ENCODE data around the gene SBK2.

Gene SBK2

GRCh38 chr19:55487924-55488687 lies 48.8 kb downstream of the SBK2 start, which contains the start of gene SSC5D:
SSC5D (plus strand) TSS chr19:55488436; CDS start chr19:55488590, 154 bp downstream.
- peak within 1 kb of the TSS; percentile 31 to 83 (median 78) for H3K9ac ChIP-seq
- TF ChIP-seq Cebpa-rat (IDR thresholded peaks at IDR 0.05), result no peak
- no peaks in the 10 kb centered on the region for H3K27me3 ChIP-seq
- H3K9me3 ChIP-seq (replicated peaks in 1 of 11), result no peaks in the 10 kb centered on the region
- peak within 1 kb of the TSS in 2 of 10 experiments; percentile 16 to 79; a peak in 1 of 20 replicates for H3K4me3 ChIP-seq
- H4K20me1 ChIP-seq, result peaks cover 0 to 29% (median 0%) of the 10 kb centered on the region in 11 experiments; a peak in 9 of 22 replicates
- H3K4me1 ChIP-seq, result peaks cover 50 to 78% (median 62%) of the 10 kb centered on the region in 10 experiments
- H3K36me3 ChIP-seq, result peaks cover 0 to 9% (median 5%) of the 10 kb centered on the region in 11 experiments; a peak in 12 of 22 replicates
- peak within 1 kb of the TSS; percentile 8 to 80 (median 61); a peak in 21 of 22 replicates for H3K27ac ChIP-seq
- H3K4me2 ChIP-seq, result peak within 1 kb of the TSS; percentile 89 to 100 (median 96)

- Histone ChIP-seq H4K20me1 (peaks cover 0 to 35% (median 0%) of the 10 kb centered on the region in 11 experiments; a peak in 9 of 22 replicates), H3K27ac (peak overlapping the region; percentile 8 to 80 (median 61); a peak in 21 of 22 replicates), H3K4me1 (peaks cover 51 to 78% (median 64%) of the 10 kb centered on the region in 10 experiments), H3K36me3 (peaks cover 0 to 17% (median 11%) of the 10 kb centered on the region in 11 experiments; a peak in 15 of 22 replicates), H3K27me3 (no peaks in the 10 kb centered on the region), H3K4me3 (peak overlapping the region in 2 of 10 experiments; percentile 16 to 79; a peak in 2 of 20 replicates), H3K9ac (peak overlapping the region; percentile 31 to 83 (median 78)), H3K4me2 (peak overlapping the region; percentile 89 to 100 (median 96)), H3K9me3 (replicated peaks in 1 of 11) (no peaks in the 10 kb centered on the region)
- TF ChIP-seq Cebpa-rat (IDR thresholded peaks at IDR 0.05), result no peak
Measured at GRCh38 chr19:55486971-55487923, 49.7 kb downstream of the SBK2 start.

DNA sequence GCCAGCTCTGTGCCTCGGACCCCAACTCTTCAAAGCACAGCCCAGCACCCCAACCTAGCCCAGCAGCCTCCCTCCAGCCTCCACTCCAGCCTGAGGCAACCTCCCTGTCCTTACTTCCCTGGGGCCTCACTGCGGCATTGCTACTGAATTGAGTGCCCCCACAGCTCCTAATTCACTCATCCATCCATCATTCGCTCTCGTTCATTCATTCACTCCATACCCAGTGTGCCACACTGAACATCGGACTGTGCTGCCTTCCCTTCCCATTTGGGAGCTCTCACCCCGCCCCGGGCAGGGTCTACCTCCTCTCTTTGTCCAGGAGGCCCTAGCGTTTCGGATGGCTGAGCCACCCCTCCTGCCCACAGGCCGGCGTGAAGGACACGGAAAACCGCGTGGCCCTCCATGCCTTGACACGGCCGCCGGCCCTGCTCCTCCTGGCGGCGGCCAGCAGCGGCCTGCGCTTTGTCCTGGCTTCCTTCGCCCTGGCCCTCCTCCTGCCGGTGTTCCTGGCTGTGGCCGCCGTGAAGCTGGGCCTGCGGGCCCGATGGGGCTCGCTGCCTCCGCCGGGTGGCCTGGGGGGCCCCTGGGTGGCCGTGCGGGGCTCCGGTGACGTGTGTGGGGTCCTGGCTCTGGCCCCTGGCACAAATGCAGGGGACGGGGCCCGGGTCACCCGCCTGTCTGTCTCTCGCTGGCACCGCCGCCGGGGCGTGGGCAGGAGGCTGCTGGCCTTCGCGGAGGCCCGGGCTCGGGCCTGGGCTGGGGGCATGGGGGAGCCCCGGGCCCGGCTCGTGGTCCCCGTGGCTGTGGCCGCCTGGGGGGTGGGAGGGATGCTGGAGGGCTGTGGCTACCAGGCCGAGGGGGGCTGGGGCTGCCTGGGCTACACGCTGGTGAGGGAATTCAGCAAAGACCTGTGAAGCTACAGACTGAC lies 50.6 kb downstream of the SBK2 start:
- H3K27ac ChIP-seq, result peak overlapping the region in 10 of 11 experiments; percentile 38 to 80 (median 64); a peak in 18 of 22 replicates
- peaks cover 51 to 72% (median 62%) of the 10 kb centered on the region in 10 experiments for H3K4me1 ChIP-seq
- no peaks in the 10 kb centered on the region for H3K27me3 ChIP-seq

DNA sequence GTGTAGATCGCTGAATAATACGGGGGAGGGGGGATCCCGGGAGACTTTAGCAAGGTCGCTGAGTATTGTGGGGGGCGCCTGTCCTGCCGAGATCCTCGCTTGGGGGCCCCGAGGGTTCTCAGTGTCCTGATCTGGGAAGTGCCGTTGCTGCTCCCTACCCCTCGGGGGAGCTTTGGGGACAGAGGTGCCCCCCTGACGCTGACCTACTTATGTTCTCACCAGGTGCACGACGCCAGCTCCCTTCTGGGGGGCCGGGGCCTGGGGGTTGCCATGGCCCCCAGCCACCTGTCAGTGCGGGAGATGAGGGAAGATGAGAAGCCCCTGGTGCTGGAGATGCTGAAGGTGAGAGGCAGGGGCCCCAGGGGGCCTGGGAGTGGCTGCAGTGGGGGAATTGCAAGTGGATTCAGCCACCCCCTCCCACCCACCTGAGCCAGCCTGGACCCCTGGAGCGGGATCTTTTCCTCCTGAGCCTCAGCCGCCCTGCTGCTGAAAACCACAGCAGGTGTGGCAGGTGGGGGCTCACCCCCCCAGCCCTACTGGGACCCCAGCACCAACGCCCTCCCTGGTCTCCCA lies 51.4 kb downstream of the SBK2 start:
- Histone ChIP-seq H3K36me3 (peaks cover 4 to 31% (median 12%) of the 10 kb centered on the region in 11 experiments; a peak in 15 of 22 replicates), H3K27ac (peak overlapping the region; percentile 62 to 80 (median 72)), H3K4me1 (peaks cover 51 to 66% (median 59%) of the 10 kb centered on the region in 10 experiments), H3K9ac (peak overlapping the region; percentile 71 to 83 (median 78)), H3K4me3 (peak overlapping the region; percentile 64 to 79 (median 68)), H3K27me3 (no peaks in the 10 kb centered on the region), H3K4me2 (peak overlapping the region; percentile 89 to 100 (median 96)), H3K9me3 (replicated peaks in 1 of 11) (no peaks in the 10 kb centered on the region), H4K20me1 (peaks cover 0 to 46% (median 0%) of the 10 kb centered on the region in 11 experiments; a peak in 10 of 22 replicates)
- TF ChIP-seq Cebpa-rat (IDR thresholded peaks at IDR 0.05), result no peak

More for the DNA sequence above, 50.6 kb downstream of the SBK2 start:
- peaks cover 0 to 38% (median 0%) of the 10 kb centered on the region in 11 experiments; a peak in 9 of 22 replicates for H4K20me1 ChIP-seq
- TF ChIP-seq Cebpa-rat (IDR thresholded peaks at IDR 0.05), result no peak
- peak overlapping the region; percentile 89 to 100 (median 96) for H3K4me2 ChIP-seq
- no peaks in the 10 kb centered on the region for H3K9me3 ChIP-seq (replicated peaks in 1 of 11)
- H3K4me3 ChIP-seq, result peak overlapping the region; percentile 64 to 79 (median 68); a peak in 10 of 20 replicates
- H3K36me3 ChIP-seq, result peaks cover 2 to 24% (median 12%) of the 10 kb centered on the region in 11 experiments; a peak in 15 of 22 replicates
- peak overlapping the region; percentile 51 to 83 (median 78); a peak in 20 of 22 replicates for H3K9ac ChIP-seq

- Histone ChIP-seq H3K36me3 (peaks cover 4 to 32% (median 12%) of the 10 kb centered on the region in 11 experiments; a peak in 15 of 22 replicates), H3K4me2 (peak within 1 kb of the TSS; percentile 89 to 100 (median 96)), H3K9ac (peak within 1 kb of the TSS; percentile 71 to 83 (median 78))
Measured at GRCh38 chr19:55484593-55485438, 52.1 kb downstream of the SBK2 start, which contains the start of gene NAT14. NAT14 (plus strand) TSS chr19:55485188; CDS start chr19:55485709, 521 bp downstream.

GRCh38 chr19:55483706-55484592 lies 53.0 kb downstream of the SBK2 start:
- Histone ChIP-seq H4K20me1 (peaks cover 0 to 58% (median 8%) of the 10 kb centered on the region in 11 experiments; a peak in 13 of 22 replicates), H3K27ac (peak overlapping the region in 10 of 11 experiments; percentile 63 to 80 (median 72); a peak in 19 of 22 replicates), H3K4me2 (peak overlapping the region; percentile 89 to 100 (median 96)), H3K36me3 (peaks cover 4 to 32% (median 12%) of the 10 kb centered on the region in 11 experiments; a peak in 15 of 22 replicates), H3K4me3 (peak overlapping the region; percentile 64 to 79 (median 68)), H3K27me3 (no peaks in the 10 kb centered on the region), H3K9me3 (replicated peaks in 1 of 11) (no peaks in the 10 kb centered on the region), H3K4me1 (peaks cover 56 to 64% (median 60%) of the 10 kb centered on the region in 10 experiments), H3K9ac (peak overlapping the region; percentile 71 to 83 (median 78))
- no peak for TF ChIP-seq Cebpa-rat (IDR thresholded peaks at IDR 0.05)

More at GRCh38 chr19:55484593-55485438, 52.1 kb downstream of the SBK2 start, which contains the start of gene NAT14:
- Histone ChIP-seq H3K4me1 (peaks cover 51 to 64% (median 59%) of the 10 kb centered on the region in 10 experiments), H3K27ac (peak within 1 kb of the TSS; percentile 62 to 80 (median 72)), H4K20me1 (peaks cover 0 to 50% (median 3%) of the 10 kb centered on the region in 11 experiments; a peak in 11 of 22 replicates), H3K27me3 (no peaks in the 10 kb centered on the region), H3K9me3 (replicated peaks in 1 of 11) (no peaks in the 10 kb centered on the region), H3K4me3 (peak within 1 kb of the TSS; percentile 64 to 79 (median 68))
- no peak for TF ChIP-seq Cebpa-rat (IDR thresholded peaks at IDR 0.05)
